Left lung (tissue), 10 donors: ENCODE measurements around the gene C1orf87. TPM values are rescaled to one million over a fixed set of nuclear protein-coding genes. Genes with fewer than 3 reads are reported as not detected.
A peak's percentile ranks its signal among the peaks of the same experiment; 100 is the strongest.

Experiments used
- ATAC-seq: fragments of 200-7000 bp; cut with Tn5 transposase; one replicate; pipeline ENCODE4 v1.9.1; 2020; ENCODE audit warnings: moderate library complexity
- DNase-seq, 4 donors: peaks; one replicate each; pipeline ENCODE4 v3.0.0-alpha.2; 2013 to 2020
- H3K27ac ChIP-seq, 2 donors: fragments of 200-600 bp; sonication (generic) in 1 of 2; one replicate each; pipeline versions ENCODE4 v1.5.0 to v1.8.0; 2020 to 2021
- H3K27me3 ChIP-seq, 2 donors: fragments of 200-600 bp; sonication (generic) in 1 of 2; one replicate each; pipeline versions ENCODE4 v1.5.0 to v1.8.0; 2020 to 2021
- H3K36me3 ChIP-seq, 2 donors: fragments of 200-600 bp; sonication (generic) in 1 of 2; one replicate each; pipeline versions ENCODE4 v1.5.0 to v1.8.0; 2020 to 2021
- H3K4me1 ChIP-seq, 2 donors: fragments of 200-600 bp; one replicate each; pipeline ENCODE4 v1.8.0; 2021
- H3K4me3 ChIP-seq, 2 donors: fragments of 200-600 bp; sonication (generic) in 1 of 2; one replicate each; pipeline versions ENCODE4 v1.5.0 to v1.8.0; 2020 to 2021; ENCODE audit warnings: mild to moderate bottlenecking in 1 of 2
- H3K9me3 ChIP-seq, 2 donors: fragments of 200-600 bp; sonication (generic) in 1 of 2; one replicate each; pipeline versions ENCODE4 v1.5.0 to v1.8.0; 2020 to 2021
- CTCF ChIP-seq, 2 donors: fragments of 200-600 bp; sonication (generic) in 1 of 2; IDR thresholded peaks; one replicate each; pipeline versions ENCODE4 v1.5.0 to v1.8.0; 2021; ENCODE audit warnings: antibody characterized with exemption in 2 of 2
- intact Hi-C, 2 donors: fragments of 100-400 bp; cut with DNase I; formaldehyde crosslinking; loops; one replicate each; pipeline versions ENCODE4 v1.11.2 to v1.14.2; 2022
- polyA plus RNA-seq, 6 donors: library from polyadenylated mRNA; unstranded; fragments of 120-200 nt; gene quantifications; one replicate each; pipeline ENCODE4 v1.2.1, GENCODE V29; 2013; ENCODE audit not compliant: insufficient read length in 6 of 6
- total RNA-seq, 2 donors: library from RNA; stranded (reverse); fragmentation: NEBNext Ultra II Directional; extraction: Animal tissue kit (Norgen Biotek cat#: 25700); gene quantifications; one replicate each; pipeline ENCODE4 v1.2.1, GENCODE V29; 2021
- donor health status: DM: no; HTN: yes; CAD: no.
- donor health status: DM: no; HTN: no; CAD: no.

Gene C1orf87
- total and polyA plus RNA-seq, 8 donors, result 0.44 to 4.0 (median 2.4) TPM

GRCh38 chr1:59994302-59995198, 79.0 kb downstream of the C1orf87 start:
- Histone ChIP-seq H3K4me3 (no peak overlapping the region), H3K9me3 (no peaks in the 10 kb centered on the region), H3K27ac (no peak overlapping the region), H3K27me3 (peaks cover 0 to 7% of the 10 kb centered on the region in 2 donors), H3K4me1 (peaks cover 0 to 6% of the 10 kb centered on the region in 2 donors), H3K36me3 (no peaks in the 10 kb centered on the region)
- intact Hi-C loops, result no loop called here
- no peak for TF ChIP-seq CTCF (IDR thresholded peaks at IDR 0.05)
- ATAC-seq (peak; percentile 83), DNase-seq (no peak)

DNA sequence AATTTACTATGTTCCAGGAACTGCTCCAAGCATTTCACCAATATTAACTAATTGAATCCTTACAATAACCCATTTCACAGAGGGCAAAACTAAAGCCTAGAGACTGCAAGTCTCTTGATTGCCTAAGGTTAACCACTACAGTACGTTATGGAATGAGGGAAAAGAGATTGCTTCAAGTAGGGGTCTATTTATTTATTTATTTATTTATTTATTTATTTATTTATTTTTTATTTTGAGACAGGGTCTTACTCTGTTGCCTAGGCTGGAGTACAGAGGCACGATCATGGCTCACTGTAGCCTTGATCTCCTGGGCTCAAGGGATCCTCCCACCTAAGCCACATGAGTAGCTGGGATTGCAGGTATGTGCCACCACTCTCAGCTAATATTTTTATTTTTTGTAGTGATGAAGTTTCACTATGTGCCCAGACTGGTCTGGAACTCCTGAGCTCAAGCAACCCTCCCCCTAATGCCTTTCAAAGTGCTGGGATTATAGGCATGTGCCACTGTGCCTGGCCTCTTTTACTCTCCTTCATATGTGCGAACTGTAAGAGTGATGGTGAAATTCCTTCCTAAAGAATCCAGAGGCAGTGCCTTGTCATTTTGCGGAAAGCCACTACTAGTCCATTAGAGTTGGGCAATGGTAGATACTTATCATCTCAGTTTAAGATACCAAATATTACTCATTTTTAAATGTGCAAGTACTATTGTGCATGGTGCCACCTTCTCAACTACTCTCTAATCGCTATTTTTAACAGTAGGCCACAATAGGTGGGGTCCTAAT, 81.3 kb downstream of the C1orf87 start:
- ATAC-seq (no peak), DNase-seq (no peak)
- Histone ChIP-seq H3K27me3 (peaks cover 0 to 7% of the 10 kb centered on the region in 2 donors), H3K9me3 (no peaks in the 10 kb centered on the region), H3K4me1 (peaks cover 0 to 6% of the 10 kb centered on the region in 2 donors), H3K27ac (no peak overlapping the region), H3K4me3 (no peak overlapping the region), H3K36me3 (no peaks in the 10 kb centered on the region)
- intact Hi-C loops, result no loop called here
- TF ChIP-seq CTCF (IDR thresholded peaks at IDR 0.05), result no peak

- Histone ChIP-seq H3K9me3 (no peaks in the 10 kb centered on the region), H3K27ac (no peak overlapping the region), H3K27me3 (peaks cover 0 to 12% of the 10 kb centered on the region in 2 donors), H3K4me1 (peaks cover 0 to 6% of the 10 kb centered on the region in 2 donors), H3K4me3 (no peak overlapping the region), H3K36me3 (no peaks in the 10 kb centered on the region)
- TF ChIP-seq CTCF (IDR thresholded peaks at IDR 0.05), result no peak
- DNase-seq (no peak), ATAC-seq (no peak)
- intact Hi-C loops, result no loop called here
These were observed 83.1 kb downstream of the C1orf87 start for GRCh38 chr1:59990470-59990869.

- Histone ChIP-seq H3K4me1 (no peaks in the 10 kb centered on the region), H3K27me3 (peaks cover 0 to 7% of the 10 kb centered on the region in 2 donors), H3K27ac (no peak overlapping the region), H3K36me3 (no peaks in the 10 kb centered on the region), H3K4me3 (no peak overlapping the region), H3K9me3 (no peaks in the 10 kb centered on the region)
- no peak for TF ChIP-seq CTCF (IDR thresholded peaks at IDR 0.05)
- DNase-seq (no peak), ATAC-seq (peak; percentile 44)
- intact Hi-C loops, result no loop called here
These were observed 86.9 kb downstream of the C1orf87 start for GRCh38 chr1:59986516-59987310.
